B cell (primary cell): ENCODE measurements around the gene SRD5A1. TPM values are rescaled to one million over a fixed set of nuclear protein-coding genes. Genes with fewer than 3 reads are reported as not detected.

ENCODE experiments used
- ATAC-seq: fragments of 200-7000 bp; cut with Tn5 transposase; one replicate; pipeline ENCODE4 v1.10.0; 2021; ENCODE audit warnings: low read depth, mild to moderate bottlenecking, moderate number of reproducible peaks, moderate library complexity
- CTCF ChIA-PET: fragments of 350-600 bp; sonication (Branson Sonifier 250); formaldehyde crosslinking; loops from one replicate; lab custom pipeline; 2021; ENCODE audit warnings: antibody characterized with exemption, inconsistent platforms; lab: Charles Lee
- POLR2A ChIA-PET: fragments of 350-600 bp; sonication (Branson Sonifier 250); formaldehyde crosslinking; loops from one replicate; lab custom pipeline; 2021; ENCODE audit warnings: antibody characterized with exemption; lab: Charles Lee
- DNase-seq: peaks from one replicate; pipeline ENCODE4 v3.0.0; 2013
- H2AFZ ChIP-seq: 2 replicates; pipeline ENCODE4 v1.6.1; 2012; ENCODE audit warnings: mild to moderate bottlenecking, low read depth, low read length; ENCODE audit not compliant: insufficient read depth, poor library complexity, severe bottlenecking
- H3K27ac ChIP-seq, 2 donors: 1 replicate in 1 of 2; 2 replicates in 1 of 2; pipeline ENCODE4 v1.5.1; 2012 to 2013; ENCODE audit warnings: low read length in 2 of 2, mild to moderate bottlenecking in 2 of 2, moderate library complexity in 1 of 2
- H3K27me3 ChIP-seq, 4 experiments: fragments of 200-600 bp in 1 of 4; sonication (generic) in 1 of 4; replicated peaks in 1 of 4; 1 replicate in 2 of 4; 2 replicates in 2 of 4; pipeline versions ENCODE4 v1.6.1 to v1.7.0; 2013 to 2016; ENCODE audit warnings: low read length in 3 of 4, mild to moderate bottlenecking in 2 of 4, mixed read lengths in 1 of 4, moderate library complexity in 1 of 4; ENCODE audit not compliant: insufficient read depth in 4 of 4, control insufficient read depth in 3 of 4; ENCODE audit errors: control extremely low read depth in 1 of 4
- H3K36me3 ChIP-seq, 2 experiments: replicated peaks in 1 of 2; 1 replicate in 1 of 2; 2 replicates in 1 of 2; pipeline versions ENCODE4 v1.6.1 to v1.7.1; 2013; ENCODE audit warnings: low read length in 1 of 2; ENCODE audit not compliant: insufficient read depth in 2 of 2, control insufficient read depth in 1 of 2; ENCODE audit errors: control extremely low read depth in 1 of 2, extremely low read depth in 1 of 2
- H3K4me1 ChIP-seq, 2 donors: fragments of 200-600 bp in 1 of 2; sonication (generic) in 1 of 2; 1 replicate in 1 of 2; 2 replicates in 1 of 2; pipeline versions ENCODE4 v1.5.1 to v1.6.1; 2013 to 2017; ENCODE audit warnings: low read length in 2 of 2; ENCODE audit not compliant: control insufficient read depth in 2 of 2, insufficient read depth in 2 of 2
- H3K4me2 ChIP-seq: replicated peaks from 2 replicates; pipeline ENCODE3; 2012; ENCODE audit warnings: mild to moderate bottlenecking, low read depth, low read length; ENCODE audit not compliant: poor library complexity, severe bottlenecking
- H3K4me3 ChIP-seq, 5 experiments: fragments of 200-600 bp in 1 of 5; sonication (generic) in 1 of 5; 1 replicate in 3 of 5; 2 replicates in 2 of 5; pipeline versions ENCODE4 v1.5.1 to v1.7.0; 2011 to 2016; ENCODE audit warnings: low read length in 4 of 5, mild to moderate bottlenecking in 4 of 5, low read depth in 2 of 5, control low read depth in 1 of 5, moderate library complexity in 1 of 5; ENCODE audit not compliant: insufficient read depth in 1 of 5; ENCODE audit errors: control extremely low read depth in 1 of 5, extremely low read depth in 1 of 5
- H3K79me2 ChIP-seq: fragments of 200-600 bp; sonication (generic); one replicate; pipeline ENCODE4 v1.6.0; 2016; ENCODE audit warnings: low read length; ENCODE audit not compliant: control insufficient read depth, insufficient read depth
- H3K9ac ChIP-seq: fragments of 200-600 bp; sonication (generic); 2 replicates; pipeline ENCODE4 v1.6.1; 2017; ENCODE audit warnings: mild to moderate bottlenecking, low read length, moderate library complexity
- H3K9me3 ChIP-seq, 3 donors: one replicate each; pipeline versions ENCODE4 v1.6.1 to v1.7.1; 2013; ENCODE audit warnings: low read length in 2 of 3; ENCODE audit not compliant: control insufficient read depth in 2 of 3, insufficient read depth in 1 of 3; ENCODE audit errors: control extremely low read depth in 1 of 3
- H4K20me1 ChIP-seq: 2 replicates; pipeline ENCODE4 v1.6.0; 2012; ENCODE audit warnings: mild to moderate bottlenecking, low read length; ENCODE audit not compliant: insufficient read depth, control insufficient read depth, poor library complexity, severe bottlenecking
- H3K27ac Mint-ChIP-seq: one replicate; pipeline ENCODE4 v1.8.0; 2021; ENCODE audit warnings: mixed read lengths
- H3K27me3 Mint-ChIP-seq: one replicate; pipeline ENCODE4 v1.8.0; 2021; ENCODE audit warnings: mixed read lengths
- H3K4me1 Mint-ChIP-seq: one replicate; pipeline ENCODE4 v1.8.0; 2021; ENCODE audit warnings: mixed read lengths
- H3K4me3 Mint-ChIP-seq: one replicate; pipeline ENCODE4 v1.8.0; 2021; ENCODE audit warnings: mixed read lengths
- H3K9me3 Mint-ChIP-seq: one replicate; pipeline ENCODE4 v1.8.0; 2022; ENCODE audit warnings: mixed read lengths; ENCODE audit not compliant: insufficient read depth
- EZH2 ChIP-seq: IDR thresholded peaks from 2 replicates; pipeline ENCODE4 v1.6.1; 2012; ENCODE audit warnings: borderline replicate concordance, low read depth, mild to moderate bottlenecking, moderate library complexity, low read length; ENCODE audit not compliant: insufficient read depth, poor library complexity, severe bottlenecking
- WGBS: methylation state at CpG from one replicate; pipeline ENCODE4 v1.1.5; 2013; ENCODE audit warnings: missing lambda C conversion rate; ENCODE audit not compliant: insufficient coverage; 5-methylcytosine and 5-hydroxymethylcytosine counted together
- intact Hi-C: fragments of 100-400 bp; cut with micrococcal nuclease; formaldehyde crosslinking; loops from one replicate; pipeline ENCODE4 v1.10.0; 2022
- polyA plus RNA-seq: library from polyadenylated mRNA; depleted of rRNA; stranded (reverse); fragments of >200 nt; gene quantifications from 2 replicates; pipeline ENCODE4 v1.2.3, GENCODE V29; 2012
- total RNA-seq, 2 donors: library from RNA; stranded (reverse); fragments of 120-200 nt in 1 of 2; gene quantifications; 1 replicate in 1 of 2; 2 replicates in 1 of 2; pipeline versions ENCODE4 v1.2.3 to v1.2.4, GENCODE V29; 2013 to 2022
- TF ChIP-seq, protein P1 (sequence below): fragments of 200-600 bp; IDR thresholded peaks from one replicate; pipeline ENCODE4 v1.8.0; 2022; ENCODE audit warnings: antibody characterized with exemption, mild to moderate bottlenecking

The SRD5A1 gene
- total and polyA plus RNA-seq, 2 donors (not counting 1 experiment from before 2014, with no cell fraction given): 17.2 to 29.2 TPM

DNA sequence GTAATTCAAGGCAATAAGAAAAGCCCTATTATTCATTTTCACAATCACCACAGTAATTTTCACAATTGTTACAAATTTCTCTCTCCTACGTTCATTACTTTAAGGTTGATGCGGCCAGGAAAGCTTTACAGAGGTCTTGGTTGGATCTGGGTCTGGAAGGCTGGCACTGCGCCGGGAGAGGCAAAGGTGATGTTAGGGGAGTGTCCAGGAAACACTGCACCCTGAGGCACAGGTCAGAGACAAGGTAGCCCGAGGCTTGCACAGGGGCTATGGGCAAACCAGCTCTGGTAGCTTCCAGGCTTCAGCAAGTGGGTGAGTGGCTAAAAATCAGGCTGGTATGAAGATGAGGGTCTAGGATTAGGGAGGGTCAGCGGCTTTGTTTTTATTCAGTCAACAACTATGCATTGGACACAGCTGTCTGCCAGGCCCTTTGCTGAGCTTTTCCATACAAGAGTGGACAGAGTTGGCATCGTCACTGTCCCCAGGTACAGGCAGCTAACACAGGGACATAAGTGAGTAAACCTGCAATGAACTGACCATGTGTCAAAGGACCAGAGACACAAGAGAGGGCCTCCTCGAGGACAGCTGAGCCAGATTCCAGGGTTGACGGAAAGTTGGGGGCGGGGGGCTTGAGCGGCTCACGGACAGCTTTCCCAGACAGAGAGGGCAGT lies 67.6 kb downstream of the SRD5A1 start:
- intact Hi-C loops: no loop called here
- Mint-ChIP-seq H3K9me3 (no peaks in the 10 kb centered on the region), H3K27ac (no peak overlapping the region), H3K27me3 (peaks cover 29% of the 10 kb centered on the region), H3K4me1 (peaks cover 2% of the 10 kb centered on the region), H3K4me3 (no peak overlapping the region)
- ATAC-seq (no peak), DNase-seq (no peak)
- Histone ChIP-seq H4K20me1 (no peaks in the 10 kb centered on the region), H3K79me2 (no peaks in the 10 kb centered on the region), H3K27me3 (peaks cover 0 to 20% (median 17%) of the 10 kb centered on the region in 4 experiments), H3K9ac (no peak overlapping the region), H3K9me3 (no peaks in the 10 kb centered on the region), H3K27ac (no peak overlapping the region), H3K4me3 (no peak overlapping the region), H3K36me3 (no peaks in the 10 kb centered on the region), H3K4me1 (no peaks in the 10 kb centered on the region), H2AFZ (no peak overlapping the region), H3K4me2 (no peak overlapping the region)
- ChIA-PET POLR2A (no interaction called here), CTCF (interaction anchor here (1.5 kb wide), 1 partner anchor 44 kb away, joined by 3 read pairs; no protein-coding TSS in a partner anchor)
- WGBS: 73% methylated on average over 7 of the region's 12 CpGs
- TF ChIP-seq, protein P1, sequence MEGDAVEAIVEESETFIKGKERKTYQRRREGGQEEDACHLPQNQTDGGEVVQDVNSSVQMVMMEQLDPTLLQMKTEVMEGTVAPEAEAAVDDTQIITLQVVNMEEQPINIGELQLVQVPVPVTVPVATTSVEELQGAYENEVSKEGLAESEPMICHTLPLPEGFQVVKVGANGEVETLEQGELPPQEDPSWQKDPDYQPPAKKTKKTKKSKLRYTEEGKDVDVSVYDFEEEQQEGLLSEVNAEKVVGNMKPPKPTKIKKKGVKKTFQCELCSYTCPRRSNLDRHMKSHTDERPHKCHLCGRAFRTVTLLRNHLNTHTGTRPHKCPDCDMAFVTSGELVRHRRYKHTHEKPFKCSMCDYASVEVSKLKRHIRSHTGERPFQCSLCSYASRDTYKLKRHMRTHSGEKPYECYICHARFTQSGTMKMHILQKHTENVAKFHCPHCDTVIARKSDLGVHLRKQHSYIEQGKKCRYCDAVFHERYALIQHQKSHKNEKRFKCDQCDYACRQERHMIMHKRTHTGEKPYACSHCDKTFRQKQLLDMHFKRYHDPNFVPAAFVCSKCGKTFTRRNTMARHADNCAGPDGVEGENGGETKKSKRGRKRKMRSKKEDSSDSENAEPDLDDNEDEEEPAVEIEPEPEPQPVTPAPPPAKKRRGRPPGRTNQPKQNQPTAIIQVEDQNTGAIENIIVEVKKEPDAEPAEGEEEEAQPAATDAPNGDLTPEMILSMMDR: no peak
- no peak for TF ChIP-seq EZH2

DNA sequence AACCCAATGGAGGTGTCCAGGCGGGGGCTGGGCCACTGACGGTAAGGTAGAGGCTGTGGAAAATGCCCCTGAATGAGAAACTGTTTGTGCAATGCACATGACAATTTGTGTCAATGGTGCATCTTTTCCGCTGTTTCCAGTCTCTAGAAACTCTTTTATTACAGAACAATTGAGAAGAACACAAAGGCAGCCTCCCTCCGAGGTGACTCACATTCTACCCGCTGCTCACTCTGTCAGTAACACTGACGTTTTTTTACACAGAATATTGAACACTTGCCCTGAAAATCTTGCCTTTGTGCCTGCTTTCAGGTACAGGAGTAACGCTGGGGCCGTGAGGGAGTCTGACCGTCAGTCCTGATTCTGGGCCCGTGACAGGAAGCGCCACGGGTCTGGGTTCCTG lies 68.3 kb downstream of the SRD5A1 start:
- no peaks in the 10 kb centered on the region for H4K20me1 ChIP-seq
- Mint-ChIP-seq H3K27ac (no peak overlapping the region), H3K9me3 (no peaks in the 10 kb centered on the region), H3K27me3 (peaks cover 24% of the 10 kb centered on the region), H3K4me1 (peaks cover 2% of the 10 kb centered on the region), H3K4me3 (no peak overlapping the region)
- no peaks in the 10 kb centered on the region for H3K9me3 ChIP-seq
- ChIA-PET CTCF (interaction anchor here (1.5 kb wide), 1 partner anchor 44 kb away, joined by 3 read pairs; no protein-coding TSS in a partner anchor), POLR2A (no interaction called here)
- no peak for DNase-seq
- H3K9ac ChIP-seq: no peak overlapping the region
- no peak for TF ChIP-seq EZH2
- TF ChIP-seq, protein P1: no peak
- no peak overlapping the region for H3K4me2 ChIP-seq
- peaks cover 0 to 20% (median 17%) of the 10 kb centered on the region in 4 experiments for H3K27me3 ChIP-seq
- intact Hi-C loops: no loop called here
- no peak for ATAC-seq
- H3K4me1 ChIP-seq: no peaks in the 10 kb centered on the region
- no peak overlapping the region for H3K4me3 ChIP-seq
- no peaks in the 10 kb centered on the region for H3K79me2 ChIP-seq
- no peak overlapping the region for H2AFZ ChIP-seq
- no peaks in the 10 kb centered on the region for H3K36me3 ChIP-seq
- 77% methylated on average over 12 of the region's 12 CpGs for WGBS
- H3K27ac ChIP-seq: no peak overlapping the region
